Stomach (tissue), 19 donors: ENCODE data around the gene TK2. TPM values are rescaled to one million over a fixed set of nuclear protein-coding genes. Genes with fewer than 3 reads are reported as not detected.
"Not testable (repeated sequence)": the region's sequence is repeated elsewhere in the genome, so short reads cannot be mapped to it uniquely, and the experiment has no call there.

Experiments
- DNase-seq, 2 donors: peaks; one replicate each; pipeline versions ENCODE4 v3.0.0 to v3.0.0-alpha.2; 2013 to 2019
- H3K27ac ChIP-seq, 5 donors: fragments of 200-600 bp in 4 of 5; sonication (generic) in 4 of 5; one replicate each; pipeline ENCODE4 v1.5.1; 2013 to 2019; ENCODE audit warnings: mild to moderate bottlenecking in 1 of 5, moderate library complexity in 1 of 5
- H3K27me3 ChIP-seq, 3 donors: fragments of 200-600 bp; sonication (generic); one replicate each; pipeline ENCODE4 v1.5.1; 2017 to 2019; ENCODE audit warnings: mixed run types in 1 of 3
- H3K36me3 ChIP-seq, 4 donors: fragments of 200-600 bp; sonication (generic); 1 replicate in 3 of 4; 2 replicates in 1 of 4; pipeline ENCODE4 v1.5.1; 2016 to 2019
- H3K4me1 ChIP-seq, 4 donors: fragments of 200-600 bp; sonication (generic); one replicate each; pipeline ENCODE4 v1.5.1; 2016 to 2019
- H3K4me3 ChIP-seq, 4 donors: fragments of 200-600 bp; sonication (generic) in 3 of 4; one replicate each; pipeline ENCODE4 v1.5.1; 2016 to 2019; ENCODE audit warnings: mild to moderate bottlenecking in 1 of 4
- H3K9me3 ChIP-seq, 4 donors: fragments of 200-600 bp; sonication (generic); one replicate each; pipeline ENCODE4 v1.5.1; 2016 to 2019
- EP300 ChIP-seq: sonication (generic); formaldehyde crosslinking; IDR thresholded peaks from one replicate; pipeline ENCODE4 v1.6.1; 2017; ENCODE audit warnings: antibody characterized with exemption
- POLR2A ChIP-seq, 4 donors: fragments of 450-650 bp; IDR thresholded peaks; one replicate each; pipeline ENCODE4 v1.6.1; 2016; ENCODE audit warnings: antibody characterized with exemption in 4 of 4, control low read depth in 2 of 4, mild to moderate bottlenecking in 1 of 4, moderate library complexity in 1 of 4
- POLR2AphosphoS5 ChIP-seq, 3 donors: sonication (generic); formaldehyde crosslinking; IDR thresholded peaks; one replicate each; pipeline ENCODE4 v1.6.1; 2016; ENCODE audit warnings: antibody characterized with exemption in 3 of 3
- WGBS, 5 donors: extraction: QIAGEN DNeasy Blood & Tissue Kit in 3 of 5; methylation state at CpG; one replicate each; pipeline versions ENCODE4 v1.1.5 to v1.1.7; 2013 to 2018; 5-methylcytosine and 5-hydroxymethylcytosine counted together
- intact Hi-C: fragments of 100-400 bp; cut with DNase I; formaldehyde crosslinking; loops from one replicate; pipeline ENCODE4 v1.15.1; 2023; ENCODE audit warnings: low total_unique reads
- long read RNA-seq, 10 donors: transcript quantifications; one replicate each; lab custom pipeline, GENCODE V29; 2026
- polyA plus RNA-seq, 3 donors: library from polyadenylated mRNA; stranded (reverse); fragments of 200-250 nt; gene quantifications; one replicate each; pipeline ENCODE4 v1.2.3, GENCODE V29; 2013
- total RNA-seq, 5 donors: library from RNA; depleted of rRNA; stranded (reverse); fragments of >200 nt; gene quantifications; one replicate each; pipeline versions ENCODE4 v1.1.0 to v1.2.3, GENCODE V29; 2014 to 2016
- TF ChIP-seq, protein P1 (sequence below), 7 experiments: fragments of 450-650 bp in 4 of 7; fragments of 200-600 bp in 3 of 7; sonication (generic) in 3 of 7; IDR thresholded peaks; one replicate each; pipeline ENCODE4 v1.5.1; 2016 to 2019; ENCODE audit warnings: antibody characterized with exemption in 7 of 7, control low read depth in 2 of 7, mild to moderate bottlenecking in 1 of 7
- donor health status: healthy with polysubstance abuse.
- donor health status: Bipolar disorder and iron deficiency.
- donor health status: healthy.

TK2 gene
- total RNA-seq = 10 to 100 TPM; 10.7 to 25.0 (median 22.0) TPM
- 10 to 100 TPM in 2 of 3 donors, 1 to 10 TPM in 1; 9.8 to 15.4 (median 14.4) TPM for polyA plus RNA-seq
- long read RNA-seq, donor 1, full-length matches to known transcripts = 1 of 1 reads
- long read RNA-seq, donor 1, partial matches to known transcripts = 0 of 1 reads
- long read RNA-seq, donor 1, other reads (novel, unspliced or antisense) = 0 of 1 reads
- long read RNA-seq, donor 2, partial matches to known transcripts = 0 of 3 reads
- long read RNA-seq, donor 2, other reads (novel, unspliced or antisense) = 0 of 3 reads
- long read RNA-seq, donor 3, full-length matches to known transcripts = 3 of 3 reads
- long read RNA-seq, donor 3, partial matches to known transcripts = 0 of 3 reads
- long read RNA-seq, donor 3, other reads (novel, unspliced or antisense) = 0 of 3 reads
- long read RNA-seq, donor 4 = 0 reads
- long read RNA-seq, donor 5, full-length matches to known transcripts = 6 of 6 reads
- long read RNA-seq, donor 5, partial matches to known transcripts = 0 of 6 reads
- long read RNA-seq, donor 5, other reads (novel, unspliced or antisense) = 0 of 6 reads
- long read RNA-seq, donor 6, full-length matches to known transcripts = 2 of 2 reads
- long read RNA-seq, donor 6, partial matches to known transcripts = 0 of 2 reads
- long read RNA-seq, donor 6, other reads (novel, unspliced or antisense) = 0 of 2 reads
- long read RNA-seq, donor 7 = 0 reads
- long read RNA-seq, donor 8, full-length matches to known transcripts = 3 of 3 reads
- long read RNA-seq, donor 8, partial matches to known transcripts = 0 of 3 reads
- long read RNA-seq, donor 8, other reads (novel, unspliced or antisense) = 0 of 3 reads
- long read RNA-seq, donor 9, full-length matches to known transcripts = 1 of 1 reads
- long read RNA-seq, donor 9, partial matches to known transcripts = 0 of 1 reads
- long read RNA-seq, donor 9, other reads (novel, unspliced or antisense) = 0 of 1 reads
- long read RNA-seq, donor 10, full-length matches to known transcripts = 3 of 3 reads
- long read RNA-seq, donor 10, partial matches to known transcripts = 0 of 3 reads
- long read RNA-seq, donor 10, other reads (novel, unspliced or antisense) = 0 of 3 reads

DNA sequence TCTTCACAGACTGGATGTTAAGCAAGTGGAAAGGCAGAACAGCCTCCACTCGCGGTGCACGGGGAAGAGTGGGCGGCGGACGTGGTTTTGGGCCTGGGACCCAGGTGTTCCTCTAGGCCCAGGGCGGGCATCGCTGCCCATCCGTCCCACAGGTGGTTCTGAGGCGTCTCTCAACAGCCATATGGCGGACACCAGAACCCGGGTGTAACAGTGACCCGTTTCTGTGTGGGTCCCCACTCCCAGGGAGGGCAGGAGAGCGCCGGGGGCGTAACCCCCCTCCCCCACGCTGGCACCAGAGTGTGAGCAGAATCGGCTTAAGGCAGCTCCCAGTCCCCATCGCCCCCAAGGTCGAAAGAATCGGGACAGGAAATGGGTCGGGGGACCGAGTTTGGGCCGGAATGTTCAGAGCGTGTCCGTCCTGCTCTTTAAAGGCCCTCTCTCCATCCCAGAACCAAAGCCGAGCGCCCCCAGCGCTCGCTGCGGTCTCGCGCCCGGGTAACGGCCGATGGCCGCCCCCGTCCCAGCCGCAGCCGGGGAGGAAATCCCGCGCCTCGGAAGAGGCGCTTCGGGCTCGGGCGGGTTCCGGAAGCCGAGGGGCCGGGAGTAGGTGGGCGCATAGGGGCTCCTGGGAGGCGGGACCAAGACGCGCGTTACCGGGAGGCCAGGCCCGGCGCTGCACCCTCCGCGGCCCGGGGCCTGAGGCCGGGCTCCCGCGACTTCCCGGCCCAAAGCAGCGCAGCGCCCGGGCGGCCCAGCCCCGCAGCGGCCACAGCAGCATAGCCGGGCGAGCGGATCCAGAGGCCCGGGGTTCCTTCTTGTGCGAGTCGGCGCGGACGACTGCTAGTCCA lies at the start of gene TK2:
Gene TK2 (minus strand): TSS at position 839 of the 848 bp plus-strand sequence. CDS start 61 bp downstream, at position 778.
- 3 to 8% (median 4%) methylated on average over 34 to 80 of the region's 80 CpGs for WGBS, 5 donors
- intact Hi-C loops = no loop called here
- TF ChIP-seq POLR2AphosphoS5 (IDR thresholded peaks at IDR 0.05) (peak in 2 of 3 donors; percentile 44 to 48), EP300 (no peak)

DNA sequence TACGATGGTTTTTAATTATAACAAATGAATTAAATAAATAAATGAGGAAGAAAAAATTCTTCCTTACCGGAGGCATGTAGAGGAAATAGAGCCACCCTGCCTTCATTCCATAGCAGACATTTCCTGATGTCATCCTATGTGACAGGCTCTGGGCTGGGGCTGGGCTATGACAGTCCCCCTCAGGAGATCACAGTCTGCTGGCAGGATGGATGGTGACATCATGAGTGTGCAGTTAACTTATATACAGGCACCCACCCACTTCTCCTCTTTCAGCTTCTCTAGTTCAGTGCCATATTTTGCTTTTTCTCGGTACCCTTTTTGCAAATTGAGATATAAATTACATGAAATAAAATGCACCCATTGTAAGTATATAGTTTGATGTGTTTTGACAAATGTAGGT lies 48.2 kb upstream of the TK2 start:
- no peaks in the 10 kb centered on the region for H3K36me3 ChIP-seq
- H3K4me3 ChIP-seq = no peak overlapping the region
- no peaks in the 10 kb centered on the region for H3K4me1 ChIP-seq
- DNase-seq = no peak
- WGBS, 5 donors = 84 to 87% (median 85%) methylated on average over 3 of the region's 3 CpGs
- intact Hi-C loops = no loop called here
- no peak overlapping the region for H3K27ac ChIP-seq
- no peak for TF ChIP-seq POLR2A (IDR thresholded peaks at IDR 0.05)
- peaks cover 0 to 4% (median 0%) of the 10 kb centered on the region in 4 donors for H3K9me3 ChIP-seq
- H3K27me3 ChIP-seq = peaks cover 0 to 6% (median 0%) of the 10 kb centered on the region in 3 donors

More for the DNA sequence above, at the start of gene TK2:
- Histone ChIP-seq H3K27ac (peak within 1 kb of the TSS; percentile 83 to 99 (median 93)), H3K36me3 (peaks cover 0 to 29% (median 16%) of the 10 kb centered on the region in 4 donors), H3K27me3 (no peaks in the 10 kb centered on the region), H3K4me1 (peaks cover 30 to 66% (median 51%) of the 10 kb centered on the region in 4 donors), H3K9me3 (no peaks in the 10 kb centered on the region), H3K4me3 (peak within 1 kb of the TSS; percentile 61 to 84 (median 76))
- peak; percentile 75 to 92 for DNase-seq

DNA sequence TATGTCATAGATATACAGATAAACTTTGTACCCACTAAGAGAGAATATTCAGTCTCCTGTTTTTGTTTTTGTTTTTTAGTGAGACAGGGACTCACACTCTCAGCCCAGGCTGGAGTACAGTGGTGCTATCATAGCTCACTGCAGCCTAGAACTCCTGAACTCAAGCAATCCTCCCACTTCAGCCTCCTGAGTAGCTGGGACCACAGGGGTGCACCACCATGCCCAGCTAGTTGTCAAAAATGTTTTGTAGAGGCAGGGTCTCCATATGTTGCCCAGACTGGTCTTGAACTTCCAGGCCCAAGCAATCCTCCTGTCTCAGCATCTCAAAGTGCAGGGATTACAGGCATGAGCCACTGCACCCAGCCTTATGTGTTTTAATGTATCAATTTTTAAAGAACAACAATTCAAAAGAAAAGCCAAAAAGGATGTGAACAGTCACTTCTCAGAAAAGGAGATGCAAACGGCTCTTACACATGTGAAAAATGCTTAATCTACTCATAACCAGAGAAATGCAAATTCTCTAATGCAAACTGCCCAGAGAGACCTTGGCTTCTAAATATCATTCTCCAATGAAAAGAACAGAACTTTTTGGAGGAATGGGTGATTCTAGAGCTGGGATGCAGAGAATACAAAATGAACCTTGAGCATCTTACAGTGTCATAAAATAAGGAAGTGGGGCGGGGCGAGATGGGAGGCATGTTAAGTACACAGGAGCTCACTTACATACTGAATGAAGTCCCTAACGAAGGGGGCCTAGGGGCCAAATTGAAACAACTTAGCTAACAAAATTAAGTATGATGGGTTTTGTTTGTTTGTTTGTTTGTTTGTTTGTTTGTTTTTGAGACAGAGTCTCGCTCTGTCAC lies 47.3 kb upstream of the TK2 start:
- no peak overlapping the region for H3K4me3 ChIP-seq
- 77 to 88% (median 82%) methylated on average over 5 of the region's 5 CpGs for WGBS, 5 donors
- H3K27ac ChIP-seq = no peak overlapping the region
- no peaks in the 10 kb centered on the region for H3K36me3 ChIP-seq
- intact Hi-C loops = no loop called here
- H3K4me1 ChIP-seq = no peaks in the 10 kb centered on the region
- peaks cover 0 to 6% (median 0%) of the 10 kb centered on the region in 3 donors for H3K27me3 ChIP-seq
- peaks cover 0 to 4% (median 0%) of the 10 kb centered on the region in 4 donors for H3K9me3 ChIP-seq
- DNase-seq = no peak
- no peak for TF ChIP-seq EP300
- TF ChIP-seq, protein P1, sequence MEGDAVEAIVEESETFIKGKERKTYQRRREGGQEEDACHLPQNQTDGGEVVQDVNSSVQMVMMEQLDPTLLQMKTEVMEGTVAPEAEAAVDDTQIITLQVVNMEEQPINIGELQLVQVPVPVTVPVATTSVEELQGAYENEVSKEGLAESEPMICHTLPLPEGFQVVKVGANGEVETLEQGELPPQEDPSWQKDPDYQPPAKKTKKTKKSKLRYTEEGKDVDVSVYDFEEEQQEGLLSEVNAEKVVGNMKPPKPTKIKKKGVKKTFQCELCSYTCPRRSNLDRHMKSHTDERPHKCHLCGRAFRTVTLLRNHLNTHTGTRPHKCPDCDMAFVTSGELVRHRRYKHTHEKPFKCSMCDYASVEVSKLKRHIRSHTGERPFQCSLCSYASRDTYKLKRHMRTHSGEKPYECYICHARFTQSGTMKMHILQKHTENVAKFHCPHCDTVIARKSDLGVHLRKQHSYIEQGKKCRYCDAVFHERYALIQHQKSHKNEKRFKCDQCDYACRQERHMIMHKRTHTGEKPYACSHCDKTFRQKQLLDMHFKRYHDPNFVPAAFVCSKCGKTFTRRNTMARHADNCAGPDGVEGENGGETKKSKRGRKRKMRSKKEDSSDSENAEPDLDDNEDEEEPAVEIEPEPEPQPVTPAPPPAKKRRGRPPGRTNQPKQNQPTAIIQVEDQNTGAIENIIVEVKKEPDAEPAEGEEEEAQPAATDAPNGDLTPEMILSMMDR (IDR thresholded peaks at IDR 0.05) = no peak
- TF ChIP-seq POLR2A (IDR thresholded peaks at IDR 0.05) = no peak
- TF ChIP-seq POLR2AphosphoS5 (IDR thresholded peaks at IDR 0.05) = no peak

- intact Hi-C loops, H3K9me3 ChIP-seq, H3K4me3 ChIP-seq, H3K27me3 ChIP-seq, H3K36me3 ChIP-seq, H3K27ac ChIP-seq, H3K4me1 ChIP-seq, DNase-seq: not testable (repeated sequence)
- WGBS, 5 donors = 90 to 100% (median 95%) methylated on average over 4 of the region's 4 CpGs
Measured at GRCh38 chr16:66596559-66596958, 46.6 kb upstream of the TK2 start.

DNA sequence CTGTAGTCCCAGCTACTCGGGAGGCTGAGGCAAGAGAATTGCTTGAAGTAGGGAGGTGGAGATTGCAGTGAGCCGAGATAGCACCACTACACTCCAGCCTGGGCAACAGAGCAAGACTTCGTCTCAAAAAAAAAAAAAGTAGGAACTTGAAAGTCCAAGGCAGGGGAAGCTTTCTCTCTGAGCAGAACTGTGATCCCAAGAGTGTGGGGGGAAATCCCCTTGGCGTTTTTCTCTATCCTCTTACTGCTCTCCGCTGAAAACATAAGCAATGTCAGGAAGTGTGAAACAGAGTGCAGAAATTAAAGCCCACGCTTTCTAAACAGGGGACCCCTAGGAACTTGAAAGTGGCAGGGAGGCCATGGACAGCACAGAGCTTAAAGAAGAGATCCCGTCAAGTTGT lies 44.8 kb upstream of the TK2 start:
- H3K4me1 ChIP-seq = peaks cover 0 to 4% (median 0%) of the 10 kb centered on the region in 4 donors
- no peaks in the 10 kb centered on the region for H3K36me3 ChIP-seq
- H3K9me3 ChIP-seq = peaks cover 0 to 4% (median 0%) of the 10 kb centered on the region in 4 donors
- H3K27ac ChIP-seq = no peak overlapping the region
- H3K4me3 ChIP-seq = no peak overlapping the region
- no peaks in the 10 kb centered on the region for H3K27me3 ChIP-seq
- intact Hi-C loops = no loop called here
- TF ChIP-seq EP300 (no peak), POLR2A (IDR thresholded peaks at IDR 0.05) (no peak), POLR2AphosphoS5 (IDR thresholded peaks at IDR 0.05) (no peak)
- TF ChIP-seq, protein P1 (IDR thresholded peaks at IDR 0.05) = no peak
- 64 to 83% (median 74%) methylated on average over 7 of the region's 7 CpGs for WGBS, 5 donors
- DNase-seq = no peak
